Stimulated activated memory B cell treated with anti-CD40 and anti-IgM and Interleukin-4, amounts not matched to agents 10 μg/mL and 1 μg/mL and 100 μg/mL, for 72 hours (primary cell): ENCODE data around the gene APBB2.

Experiments
- ATAC-seq: fragments of 150-1000 bp; cut with Tn5 transposase; 2 replicates; pipeline ENCODE4 v1.10.0; 2021
- H3K27ac Mint-ChIP-seq: one replicate; pipeline ENCODE4 v1.8.0; 2022; ENCODE audit warnings: mild to moderate bottlenecking, mixed read lengths
- H3K27me3 Mint-ChIP-seq: one replicate; pipeline ENCODE4 v1.8.0; 2022; ENCODE audit warnings: mixed read lengths
- H3K36me3 Mint-ChIP-seq: one replicate; pipeline ENCODE4 v1.8.0; 2022; ENCODE audit warnings: mixed read lengths
- H3K4me1 Mint-ChIP-seq: one replicate; pipeline ENCODE4 v1.8.0; 2022; ENCODE audit warnings: mixed read lengths
- H3K4me3 Mint-ChIP-seq: one replicate; pipeline ENCODE4 v1.8.0; 2022; ENCODE audit warnings: mild to moderate bottlenecking, moderate library complexity, mixed read lengths
- H3K9me3 Mint-ChIP-seq: one replicate; pipeline ENCODE4 v1.8.0; 2022; ENCODE audit warnings: mixed read lengths

APBB2 gene

DNA sequence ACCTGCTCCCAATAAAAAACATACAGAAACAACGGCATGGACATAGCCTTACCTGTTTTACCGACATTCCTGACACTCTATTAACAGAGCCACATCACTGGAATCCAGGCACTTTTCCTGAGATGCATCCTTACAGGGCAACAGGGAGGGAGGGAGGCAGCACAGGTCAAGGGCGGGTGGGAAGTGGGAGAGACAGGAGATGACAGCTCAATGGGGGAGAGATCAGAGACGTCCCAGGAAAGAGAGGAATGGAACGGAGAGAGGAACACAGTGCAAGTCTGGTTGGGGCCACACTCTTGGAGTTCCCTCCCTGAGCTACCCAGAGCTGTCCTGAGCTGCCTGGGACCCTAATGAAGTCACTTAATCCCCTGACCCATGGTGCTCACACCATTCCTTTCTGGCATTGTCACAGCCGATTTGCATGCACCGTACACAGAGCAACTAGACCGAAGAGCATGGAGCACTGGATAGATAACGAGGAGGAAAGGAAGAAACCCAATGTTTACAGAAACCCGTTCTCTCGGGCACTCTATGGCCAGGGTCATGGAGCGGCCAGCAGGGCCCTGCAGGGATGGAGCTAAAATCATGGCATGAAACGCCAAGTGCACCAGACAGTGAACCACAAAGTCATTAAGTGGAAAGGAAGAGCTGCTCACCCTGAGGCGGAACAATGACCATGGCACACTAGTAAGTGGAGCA lies 371.5 kb downstream of the APBB2 start:
- Mint-ChIP-seq H3K27me3 (peaks cover 2% of the 10 kb centered on the region), H3K27ac (no peak overlapping the region), H3K4me3 (no peak overlapping the region), H3K4me1 (peaks cover 27% of the 10 kb centered on the region), H3K36me3 (no peaks in the 10 kb centered on the region), H3K9me3 (no peaks in the 10 kb centered on the region)
- no peak for ATAC-seq

DNA sequence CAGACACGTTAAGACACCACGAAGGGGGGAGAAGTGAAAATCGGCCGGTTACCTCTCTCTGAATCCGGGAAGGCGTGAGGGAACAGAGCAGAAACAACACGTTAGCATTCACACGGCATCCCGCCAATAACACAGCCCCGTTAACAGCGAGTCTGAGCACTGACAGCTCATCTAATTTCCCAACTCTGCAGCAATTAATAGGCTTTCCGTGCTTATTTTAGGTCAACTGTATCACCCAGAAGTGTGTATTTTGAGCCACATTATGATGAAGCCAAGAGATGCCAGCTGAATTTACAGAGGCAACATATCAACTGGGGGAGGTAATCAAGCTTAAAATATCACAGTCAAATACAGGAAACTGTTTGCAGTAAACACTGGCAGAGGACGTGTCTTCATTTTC lies 372.0 kb downstream of the APBB2 start:
- H3K27ac Mint-ChIP-seq, result peak overlapping the region; percentile 19
- H3K36me3 Mint-ChIP-seq, result no peaks in the 10 kb centered on the region
- H3K4me1 Mint-ChIP-seq, result peaks cover 27% of the 10 kb centered on the region
- no peaks in the 10 kb centered on the region for H3K27me3 Mint-ChIP-seq
- no peak for ATAC-seq
- no peak overlapping the region for H3K4me3 Mint-ChIP-seq
- no peaks in the 10 kb centered on the region for H3K9me3 Mint-ChIP-seq

DNA sequence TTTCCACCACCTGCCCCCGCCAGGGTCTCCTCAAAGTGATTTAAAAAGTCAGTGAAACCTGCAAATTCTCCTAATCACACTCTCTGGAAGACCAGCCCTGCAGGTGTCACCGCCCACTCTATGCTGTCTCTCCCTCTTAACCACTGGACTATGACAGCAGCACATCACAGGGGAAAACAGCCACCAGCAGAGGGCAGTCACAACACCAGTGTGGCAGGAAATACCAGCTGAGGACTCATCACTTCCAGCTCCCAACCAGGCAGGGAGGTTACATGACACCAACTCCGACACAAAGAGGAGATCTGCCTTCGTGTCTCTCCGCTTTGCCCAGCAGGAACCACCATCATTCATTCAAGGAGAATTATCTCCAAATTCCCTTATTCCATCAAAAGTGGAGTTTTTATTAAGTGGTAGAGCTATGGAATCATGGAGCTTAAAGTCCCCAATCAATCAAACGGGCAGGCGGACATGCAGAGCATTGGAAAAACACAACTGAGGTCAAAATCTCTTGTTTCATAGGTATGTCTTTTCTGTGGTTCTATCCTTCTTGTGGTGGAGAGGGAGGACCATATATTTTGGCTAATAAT lies 373.3 kb downstream of the APBB2 start:
- peak overlapping the region; percentile 59 for H3K27ac Mint-ChIP-seq
- no peaks in the 10 kb centered on the region for H3K36me3 Mint-ChIP-seq
- H3K4me3 Mint-ChIP-seq, result peak overlapping the region; percentile 9
- no peaks in the 10 kb centered on the region for H3K9me3 Mint-ChIP-seq
- H3K4me1 Mint-ChIP-seq, result peaks cover 34% of the 10 kb centered on the region
- peak; percentile 75 for ATAC-seq
- no peaks in the 10 kb centered on the region for H3K27me3 Mint-ChIP-seq

DNA sequence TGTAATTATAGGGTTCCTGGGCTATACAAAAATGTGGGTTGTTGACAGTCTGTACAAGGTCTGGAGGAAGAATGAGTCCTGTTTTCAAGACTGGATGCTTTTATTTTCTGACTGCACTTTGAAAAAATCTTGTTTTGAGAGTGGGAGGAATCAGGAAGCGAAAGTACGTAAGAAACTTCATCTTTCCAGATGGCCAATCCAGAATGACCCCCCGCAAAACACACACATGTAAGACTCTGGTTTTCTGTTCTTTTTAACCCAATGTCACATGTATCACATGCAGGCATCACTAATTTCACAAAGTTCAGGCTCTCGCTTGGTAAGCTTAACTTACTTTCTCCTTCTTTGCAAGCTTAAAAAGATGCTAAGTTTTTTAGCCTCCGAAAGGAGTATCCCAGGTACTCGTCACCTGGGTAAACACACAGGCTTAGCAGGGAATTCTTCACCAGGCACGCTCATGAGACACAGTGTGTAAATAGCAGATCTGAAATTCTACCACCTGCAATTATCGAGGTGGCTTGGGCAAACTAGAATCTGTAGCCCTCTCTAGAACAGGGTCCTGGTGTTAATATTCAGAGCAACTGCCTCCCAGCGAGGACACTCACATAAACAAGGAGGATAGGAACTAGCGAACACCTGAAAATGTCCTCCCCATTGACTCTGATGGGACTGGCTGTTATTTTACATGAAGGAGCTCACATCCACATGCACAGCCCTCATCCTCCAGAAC lies 373.9 kb downstream of the APBB2 start:
- Mint-ChIP-seq H3K27me3 (no peaks in the 10 kb centered on the region), H3K27ac (peak overlapping the region; percentile 59), H3K4me3 (no peak overlapping the region), H3K4me1 (peaks cover 36% of the 10 kb centered on the region), H3K9me3 (no peaks in the 10 kb centered on the region), H3K36me3 (no peaks in the 10 kb centered on the region)
- peak; percentile 81 for ATAC-seq

DNA sequence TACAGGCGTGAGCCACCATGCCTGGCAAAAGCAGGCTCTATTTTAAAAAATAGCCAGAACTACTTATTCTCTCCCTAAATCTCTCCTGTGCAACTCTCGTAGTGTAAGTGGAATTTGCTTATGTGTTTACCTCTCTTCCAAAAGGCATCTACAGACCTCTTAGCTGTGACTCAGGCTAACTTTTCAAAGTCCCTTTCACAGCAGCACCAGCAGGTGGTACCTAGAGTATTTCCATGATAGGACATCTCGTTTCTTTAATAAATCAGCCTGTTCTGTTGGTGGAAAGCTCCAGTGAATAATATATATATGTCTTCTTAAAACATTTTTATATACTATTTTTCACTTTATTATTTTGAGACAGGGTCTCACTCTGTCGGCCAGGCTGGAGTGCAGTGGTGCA lies 375.6 kb downstream of the APBB2 start:
- Mint-ChIP-seq H3K9me3 (no peaks in the 10 kb centered on the region), H3K4me3 (no peak overlapping the region), H3K4me1 (peaks cover 37% of the 10 kb centered on the region), H3K27ac (peak overlapping the region; percentile 8), H3K27me3 (no peaks in the 10 kb centered on the region), H3K36me3 (no peaks in the 10 kb centered on the region)
- no peak for ATAC-seq

DNA sequence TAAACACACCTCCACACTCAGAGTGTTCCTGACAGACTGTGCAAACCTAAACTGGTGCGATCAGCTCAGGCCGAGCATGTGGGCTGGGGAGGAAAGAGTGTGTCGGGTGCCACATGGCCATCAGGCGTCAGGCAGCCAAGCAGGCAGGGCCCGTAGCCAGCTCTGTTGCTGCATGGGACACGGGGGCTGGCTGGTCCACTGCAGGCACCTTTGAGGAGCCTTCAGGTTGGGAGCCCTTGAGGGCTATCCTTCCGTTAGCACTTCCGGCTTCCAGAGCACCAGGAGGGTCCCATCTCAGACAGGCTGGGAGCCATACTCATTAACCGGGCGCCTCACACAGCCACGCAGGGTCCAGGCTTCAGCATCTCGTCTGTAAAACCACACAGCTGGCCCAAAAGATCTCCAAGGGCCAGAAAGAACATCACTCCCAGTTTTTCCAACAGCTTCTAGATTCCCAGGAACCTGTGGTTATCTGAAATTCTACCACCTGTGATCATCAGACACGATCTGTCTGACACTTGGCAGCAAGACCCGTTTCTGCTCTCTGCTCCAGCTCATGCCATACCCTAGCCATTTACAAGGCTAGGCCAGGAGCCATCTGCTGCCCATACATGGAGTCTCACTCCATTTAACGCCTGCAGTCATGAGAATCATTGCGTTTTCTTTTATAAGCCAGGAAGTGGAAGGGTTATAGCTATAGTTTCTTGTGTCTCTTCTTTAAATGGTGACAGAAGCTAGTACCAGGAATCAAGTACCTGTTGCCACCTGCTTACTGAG lies 377.1 kb downstream of the APBB2 start:
- H3K27ac Mint-ChIP-seq, result peak overlapping the region; percentile 54
- H3K4me3 Mint-ChIP-seq, result no peak overlapping the region
- no peak for ATAC-seq
- peaks cover 32% of the 10 kb centered on the region for H3K4me1 Mint-ChIP-seq
- no peaks in the 10 kb centered on the region for H3K9me3 Mint-ChIP-seq
- H3K27me3 Mint-ChIP-seq, result no peaks in the 10 kb centered on the region
- H3K36me3 Mint-ChIP-seq, result no peaks in the 10 kb centered on the region

DNA sequence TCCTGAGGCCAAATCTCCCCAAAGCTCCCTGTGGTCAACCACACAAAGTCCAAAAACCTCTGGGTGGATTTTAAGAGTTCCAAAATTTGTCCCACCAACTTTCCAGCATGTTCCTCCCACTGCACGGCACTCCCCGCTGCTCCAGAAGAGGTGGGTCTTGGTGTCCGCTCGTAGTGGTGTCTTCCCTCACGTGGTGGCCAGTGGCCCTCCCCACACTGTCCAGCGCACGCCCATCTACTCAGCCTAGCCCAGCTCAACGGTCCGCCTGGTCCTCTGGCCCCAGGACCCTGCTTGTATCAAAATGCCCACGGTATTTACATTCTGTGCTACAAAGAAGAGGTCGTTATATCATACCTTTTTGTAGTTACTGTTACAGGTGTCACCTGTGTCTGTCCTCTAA lies 381.1 kb downstream of the APBB2 start:
- H3K27ac Mint-ChIP-seq, result no peak overlapping the region
- peaks cover 3% of the 10 kb centered on the region for H3K9me3 Mint-ChIP-seq
- peaks cover 2% of the 10 kb centered on the region for H3K36me3 Mint-ChIP-seq
- no peak overlapping the region for H3K4me3 Mint-ChIP-seq
- peaks cover 10% of the 10 kb centered on the region for H3K4me1 Mint-ChIP-seq
- H3K27me3 Mint-ChIP-seq, result no peaks in the 10 kb centered on the region
- ATAC-seq, result no peak

DNA sequence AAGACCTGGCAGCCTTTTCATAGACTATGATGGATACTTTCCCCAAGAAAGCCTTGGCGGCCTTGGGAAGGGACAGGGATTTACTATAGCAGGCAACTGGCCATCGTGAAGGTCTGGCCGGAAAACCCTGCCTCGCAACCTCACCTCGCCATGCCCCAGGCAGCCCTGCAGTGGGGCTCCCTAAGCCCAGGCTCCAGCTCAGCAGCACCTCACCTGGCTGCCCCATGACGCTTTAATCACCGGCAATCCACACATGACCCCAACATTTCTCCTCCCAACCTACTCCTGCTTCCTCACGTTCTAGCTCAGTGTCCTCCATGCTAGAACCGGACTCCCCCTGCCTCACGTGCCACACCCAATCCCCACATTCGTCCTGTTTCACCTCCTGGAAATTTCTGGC lies 382.2 kb downstream of the APBB2 start:
- Mint-ChIP-seq H3K36me3 (peaks cover 5% of the 10 kb centered on the region), H3K4me3 (no peak overlapping the region), H3K4me1 (peaks cover 10% of the 10 kb centered on the region), H3K9me3 (peaks cover 5% of the 10 kb centered on the region), H3K27ac (no peak overlapping the region), H3K27me3 (no peaks in the 10 kb centered on the region)
- no peak for ATAC-seq

DNA sequence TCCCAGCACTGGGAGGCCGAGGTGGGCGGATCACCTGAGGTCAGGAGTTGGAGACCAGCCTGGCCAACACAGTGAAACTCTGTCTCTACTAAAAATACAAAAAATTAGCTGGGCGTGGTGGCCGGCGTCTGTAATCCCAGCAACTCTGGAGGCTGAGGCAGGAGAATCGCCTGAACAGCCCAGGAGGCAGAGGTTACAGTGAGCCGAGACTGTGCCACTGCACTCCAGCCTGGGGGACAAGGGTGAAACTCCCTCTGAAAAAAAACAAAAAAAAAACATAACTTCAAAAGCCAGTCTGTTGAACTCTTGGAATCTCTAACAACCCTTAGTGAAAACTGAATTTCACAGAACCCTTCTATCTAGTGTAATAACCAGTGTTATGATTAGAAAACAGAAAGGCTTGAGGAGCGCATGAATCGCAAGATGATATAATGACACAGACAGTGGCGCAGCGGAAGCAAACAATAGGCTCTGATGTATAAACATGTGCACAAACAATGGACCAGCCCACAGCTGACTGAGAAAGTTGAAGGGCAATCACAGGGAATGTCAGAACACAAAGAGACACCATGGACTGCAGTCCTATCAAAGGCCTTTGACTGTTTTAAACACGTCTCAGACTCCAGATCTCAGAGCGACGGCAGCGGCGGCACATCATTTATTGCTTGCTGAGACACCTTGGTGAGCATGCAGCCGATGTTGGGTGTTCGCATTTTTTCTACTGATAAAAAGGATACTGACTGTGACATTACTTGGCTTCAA lies 383.0 kb downstream of the APBB2 start:
- peaks cover 5% of the 10 kb centered on the region for H3K36me3 Mint-ChIP-seq
- no peak overlapping the region for H3K4me3 Mint-ChIP-seq
- peaks cover 5% of the 10 kb centered on the region for H3K9me3 Mint-ChIP-seq
- no peak overlapping the region for H3K27ac Mint-ChIP-seq
- peaks cover 6% of the 10 kb centered on the region for H3K4me1 Mint-ChIP-seq
- H3K27me3 Mint-ChIP-seq, result no peaks in the 10 kb centered on the region
- ATAC-seq, result no peak

DNA sequence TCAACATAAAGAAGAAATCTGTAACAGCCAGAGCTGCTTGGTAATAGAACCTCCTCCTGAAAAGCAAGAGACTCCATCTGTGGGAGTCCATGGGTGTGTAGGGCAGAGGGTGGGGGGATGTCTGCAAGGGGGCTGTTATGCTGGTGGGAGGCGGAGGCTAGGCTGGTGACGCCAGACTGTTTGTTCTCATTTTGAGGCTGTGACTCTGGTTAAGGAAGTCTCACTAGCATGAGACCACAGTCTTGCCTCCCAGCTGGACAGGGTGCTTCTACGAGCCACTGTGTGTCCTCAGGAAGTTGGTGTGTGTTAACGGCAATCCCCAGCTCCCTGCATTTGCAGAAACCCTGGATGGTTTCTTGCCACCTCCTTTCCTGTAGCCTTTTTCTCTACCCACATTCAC lies 384.8 kb downstream of the APBB2 start:
- H3K4me1 Mint-ChIP-seq, result peaks cover 14% of the 10 kb centered on the region
- H3K27me3 Mint-ChIP-seq, result no peaks in the 10 kb centered on the region
- no peak for ATAC-seq
- no peak overlapping the region for H3K4me3 Mint-ChIP-seq
- peaks cover 5% of the 10 kb centered on the region for H3K9me3 Mint-ChIP-seq
- no peak overlapping the region for H3K27ac Mint-ChIP-seq
- H3K36me3 Mint-ChIP-seq, result peaks cover 5% of the 10 kb centered on the region

DNA sequence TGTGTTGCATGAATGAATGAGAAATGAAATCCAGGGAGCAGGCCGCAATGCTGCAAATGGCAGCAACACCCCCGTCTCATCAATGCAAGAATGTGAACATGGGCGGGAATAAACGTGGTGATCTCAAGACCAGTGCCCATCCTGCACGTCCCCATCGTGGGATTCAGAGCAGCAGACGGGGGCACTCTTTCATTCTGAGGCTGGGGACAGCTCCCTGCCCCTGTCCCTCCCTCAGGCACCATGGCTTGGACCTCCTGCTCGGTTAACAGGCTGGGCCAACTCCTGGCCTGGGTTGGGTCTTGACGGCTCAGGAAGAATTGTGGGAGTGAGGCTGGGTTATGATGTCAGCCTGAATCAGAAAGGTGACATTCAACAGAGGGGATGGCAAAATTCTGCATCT lies 385.7 kb downstream of the APBB2 start:
- H3K4me3 Mint-ChIP-seq, result no peak overlapping the region
- peaks cover 5% of the 10 kb centered on the region for H3K9me3 Mint-ChIP-seq
- no peaks in the 10 kb centered on the region for H3K27me3 Mint-ChIP-seq
- H3K27ac Mint-ChIP-seq, result no peak overlapping the region
- H3K36me3 Mint-ChIP-seq, result peaks cover 5% of the 10 kb centered on the region
- no peak for ATAC-seq
- H3K4me1 Mint-ChIP-seq, result peaks cover 16% of the 10 kb centered on the region

DNA sequence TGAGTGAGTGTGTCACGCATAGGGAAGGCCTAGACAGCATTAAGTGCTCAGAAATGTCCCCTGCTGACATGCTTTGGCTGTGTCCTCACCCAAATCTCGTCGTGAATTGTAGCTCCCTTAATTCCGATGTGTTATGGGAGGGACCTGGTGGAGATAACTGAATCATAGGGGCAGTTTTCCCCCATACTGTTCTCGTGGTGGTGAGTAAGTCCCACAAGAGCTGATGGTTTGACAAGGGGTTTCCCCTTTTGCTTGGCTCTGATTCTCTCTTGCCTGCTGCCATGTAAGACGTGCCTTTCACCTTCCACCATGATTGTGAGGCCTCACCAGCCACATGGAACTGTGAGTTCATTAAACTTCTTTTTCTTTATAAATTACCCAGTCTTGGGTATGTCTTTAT lies 386.6 kb downstream of the APBB2 start:
- Mint-ChIP-seq H3K27ac (no peak overlapping the region), H3K27me3 (no peaks in the 10 kb centered on the region), H3K9me3 (peaks cover 5% of the 10 kb centered on the region), H3K4me1 (peaks cover 16% of the 10 kb centered on the region), H3K4me3 (no peak overlapping the region), H3K36me3 (peaks cover 5% of the 10 kb centered on the region)
- ATAC-seq, result no peak

DNA sequence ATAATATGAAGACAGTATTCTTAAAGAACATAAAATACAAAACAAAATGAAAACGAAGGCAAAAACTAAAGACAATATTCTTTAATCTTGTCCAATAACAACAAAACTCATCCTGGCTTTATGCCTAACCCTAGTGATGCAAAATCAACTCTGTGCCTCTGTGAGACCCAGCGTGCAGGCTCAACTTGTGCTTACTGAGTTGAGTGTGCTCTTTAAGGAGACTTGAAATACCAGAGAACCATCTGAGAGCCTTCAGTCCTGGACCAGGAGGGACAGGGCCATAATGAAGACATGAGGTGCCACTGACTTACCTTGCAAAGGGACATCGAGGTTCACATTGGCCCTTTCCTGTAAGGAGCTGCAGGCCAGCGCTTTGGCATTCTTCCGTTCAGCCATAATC lies 387.5 kb downstream of the APBB2 start:
- no peak for ATAC-seq
- Mint-ChIP-seq H3K9me3 (peaks cover 5% of the 10 kb centered on the region), H3K4me3 (no peak overlapping the region), H3K27ac (no peak overlapping the region), H3K4me1 (peaks cover 16% of the 10 kb centered on the region), H3K27me3 (no peaks in the 10 kb centered on the region), H3K36me3 (peaks cover 5% of the 10 kb centered on the region)

DNA sequence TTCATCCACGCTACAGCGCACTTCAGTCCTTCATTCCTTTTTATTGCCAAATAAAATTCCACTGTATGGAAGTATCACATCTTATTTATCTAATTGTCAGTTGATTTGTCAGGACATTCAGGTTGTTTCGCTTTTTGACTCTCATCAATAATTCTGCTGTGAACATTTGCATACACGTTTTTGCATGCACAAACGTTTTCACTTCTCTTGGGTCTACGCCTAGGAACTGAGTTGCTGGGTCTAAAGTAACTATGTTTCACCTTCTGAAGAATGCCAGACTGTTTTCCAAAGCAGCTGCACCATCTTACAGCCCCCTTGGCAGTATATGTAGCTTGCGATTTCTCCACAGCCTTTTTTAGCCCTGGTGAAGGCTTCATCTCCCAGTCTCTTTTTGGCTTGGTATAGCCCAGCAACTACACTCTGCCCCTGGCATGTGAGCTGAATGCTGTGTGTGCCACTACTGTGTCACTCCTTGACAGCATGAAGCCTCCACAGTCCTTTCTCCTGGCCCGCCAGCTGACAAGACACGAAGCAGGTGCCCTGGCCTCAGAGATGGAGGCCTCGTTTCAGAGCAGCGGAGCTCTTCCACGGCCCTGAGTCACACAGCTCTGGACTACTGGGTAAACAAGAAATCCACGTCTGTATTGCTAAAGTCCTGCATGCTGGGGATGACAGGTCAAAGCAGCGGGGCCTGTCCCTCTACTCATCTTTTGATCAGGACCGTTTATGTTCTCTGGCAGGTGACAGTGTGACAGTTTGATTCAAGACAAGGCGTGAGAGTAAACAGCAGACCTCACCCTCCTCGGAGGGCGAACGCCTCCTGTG lies 389.1 kb downstream of the APBB2 start:
- peaks cover 16% of the 10 kb centered on the region for H3K4me1 Mint-ChIP-seq
- H3K9me3 Mint-ChIP-seq, result peaks cover 5% of the 10 kb centered on the region
- H3K27ac Mint-ChIP-seq, result peak overlapping the region; percentile 7
- H3K4me3 Mint-ChIP-seq, result no peak overlapping the region
- ATAC-seq, result peak; percentile 45
- H3K27me3 Mint-ChIP-seq, result no peaks in the 10 kb centered on the region
- H3K36me3 Mint-ChIP-seq, result peaks cover 5% of the 10 kb centered on the region
